Ishikawa (cell line): Measurements from ENCODE around the gene ASPSCR1.
A peak's percentile ranks its signal among the peaks of the same experiment; 100 is the strongest.

ENCODE experiments used
- CEBPB ChIP-seq: IDR thresholded peaks from 2 replicates; pipeline ENCODE4 v1.6.1; 2012
- CREB1 ChIP-seq: IDR thresholded peaks from 2 replicates; pipeline ENCODE4 v1.6.1; 2012; ENCODE audit warnings: low read depth
- EGR1 ChIP-seq: IDR thresholded peaks from 2 replicates; pipeline ENCODE4 v1.6.1; 2012
- EP300 ChIP-seq: IDR thresholded peaks from 2 replicates; pipeline ENCODE4 v1.6.1; 2012; ENCODE audit warnings: borderline replicate concordance
- FOXM1 ChIP-seq: IDR thresholded peaks from 2 replicates; pipeline ENCODE4 v1.6.1; 2012; ENCODE audit warnings: low read depth, borderline replicate concordance
- MAX ChIP-seq: IDR thresholded peaks from 2 replicates; pipeline ENCODE4 v1.6.1; 2012
- NFIC ChIP-seq: IDR thresholded peaks from 2 replicates; pipeline ENCODE4 v1.6.1; 2012
- RAD21 ChIP-seq: IDR thresholded peaks from 2 replicates; pipeline ENCODE4 v1.6.1; 2012; ENCODE audit warnings: low read depth
- TAF1 ChIP-seq: IDR thresholded peaks from 2 replicates; pipeline ENCODE4 v1.6.1; 2012; ENCODE audit warnings: low read depth, mild to moderate bottlenecking
- TCF12 ChIP-seq: IDR thresholded peaks from 2 replicates; pipeline ENCODE4 v1.6.1; 2012; ENCODE audit warnings: low read depth
- TEAD4 ChIP-seq: IDR thresholded peaks from 2 replicates; pipeline ENCODE4 v1.6.1; 2012
- YY1 ChIP-seq: IDR thresholded peaks from 2 replicates; pipeline ENCODE4 v1.6.1; 2012; ENCODE audit warnings: low read depth
- ZBTB7A ChIP-seq: IDR thresholded peaks from 2 replicates; pipeline ENCODE4 v1.6.1; 2012; ENCODE audit warnings: low read depth
- TF ChIP-seq, protein P1 (sequence below): IDR thresholded peaks from 2 replicates; pipeline ENCODE4 v1.6.1; 2012; ENCODE audit warnings: low read depth, mild to moderate bottlenecking
- TF ChIP-seq, protein P2 (sequence below): IDR thresholded peaks from 2 replicates; pipeline ENCODE4 v1.6.1; 2012

ASPSCR1 gene

GRCh38 chr17:81960130-81960958, 17.1 kb upstream of the ASPSCR1 start:
- no peak for TF ChIP-seq YY1

GRCh38 chr17:81961087-81961511, 16.3 kb upstream of the ASPSCR1 start, which contains the start of gene NOTUM:
Gene NOTUM, minus strand, starts transcription at chr17:81961187. Its CDS starts 278 bp downstream, at chr17:81960909.
- no peak for TF ChIP-seq CREB1
- TF ChIP-seq EP300, result no peak
- TF ChIP-seq TCF12, result no peak
- TF ChIP-seq TEAD4, result no peak
- TF ChIP-seq, protein P1, sequence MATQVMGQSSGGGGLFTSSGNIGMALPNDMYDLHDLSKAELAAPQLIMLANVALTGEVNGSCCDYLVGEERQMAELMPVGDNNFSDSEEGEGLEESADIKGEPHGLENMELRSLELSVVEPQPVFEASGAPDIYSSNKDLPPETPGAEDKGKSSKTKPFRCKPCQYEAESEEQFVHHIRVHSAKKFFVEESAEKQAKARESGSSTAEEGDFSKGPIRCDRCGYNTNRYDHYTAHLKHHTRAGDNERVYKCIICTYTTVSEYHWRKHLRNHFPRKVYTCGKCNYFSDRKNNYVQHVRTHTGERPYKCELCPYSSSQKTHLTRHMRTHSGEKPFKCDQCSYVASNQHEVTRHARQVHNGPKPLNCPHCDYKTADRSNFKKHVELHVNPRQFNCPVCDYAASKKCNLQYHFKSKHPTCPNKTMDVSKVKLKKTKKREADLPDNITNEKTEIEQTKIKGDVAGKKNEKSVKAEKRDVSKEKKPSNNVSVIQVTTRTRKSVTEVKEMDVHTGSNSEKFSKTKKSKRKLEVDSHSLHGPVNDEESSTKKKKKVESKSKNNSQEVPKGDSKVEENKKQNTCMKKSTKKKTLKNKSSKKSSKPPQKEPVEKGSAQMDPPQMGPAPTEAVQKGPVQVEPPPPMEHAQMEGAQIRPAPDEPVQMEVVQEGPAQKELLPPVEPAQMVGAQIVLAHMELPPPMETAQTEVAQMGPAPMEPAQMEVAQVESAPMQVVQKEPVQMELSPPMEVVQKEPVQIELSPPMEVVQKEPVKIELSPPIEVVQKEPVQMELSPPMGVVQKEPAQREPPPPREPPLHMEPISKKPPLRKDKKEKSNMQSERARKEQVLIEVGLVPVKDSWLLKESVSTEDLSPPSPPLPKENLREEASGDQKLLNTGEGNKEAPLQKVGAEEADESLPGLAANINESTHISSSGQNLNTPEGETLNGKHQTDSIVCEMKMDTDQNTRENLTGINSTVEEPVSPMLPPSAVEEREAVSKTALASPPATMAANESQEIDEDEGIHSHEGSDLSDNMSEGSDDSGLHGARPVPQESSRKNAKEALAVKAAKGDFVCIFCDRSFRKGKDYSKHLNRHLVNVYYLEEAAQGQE, result no peak
- TF ChIP-seq RAD21, result no peak
- TF ChIP-seq EGR1, result no peak
- TF ChIP-seq YY1, result no peak
- TF ChIP-seq MAX, result no peak
- no peak for TF ChIP-seq CEBPB

- TF ChIP-seq FOXM1, result no peak
- TF ChIP-seq, protein P1, result peak; percentile 50; the same call in 1 of the 2 replicates
Observed at GRCh38 chr17:81961521-81962498, 15.6 kb upstream of the ASPSCR1 start.

GRCh38 chr17:81962499-81963441, 14.7 kb upstream of the ASPSCR1 start:
- no peak for TF ChIP-seq TEAD4
- TF ChIP-seq, protein P2, sequence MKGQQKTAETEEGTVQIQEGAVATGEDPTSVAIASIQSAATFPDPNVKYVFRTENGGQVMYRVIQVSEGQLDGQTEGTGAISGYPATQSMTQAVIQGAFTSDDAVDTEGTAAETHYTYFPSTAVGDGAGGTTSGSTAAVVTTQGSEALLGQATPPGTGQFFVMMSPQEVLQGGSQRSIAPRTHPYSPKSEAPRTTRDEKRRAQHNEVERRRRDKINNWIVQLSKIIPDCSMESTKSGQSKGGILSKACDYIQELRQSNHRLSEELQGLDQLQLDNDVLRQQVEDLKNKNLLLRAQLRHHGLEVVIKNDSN, result no peak
- no peak for TF ChIP-seq EP300
- TF ChIP-seq TAF1, result no peak
- no peak for TF ChIP-seq CREB1
- TF ChIP-seq MAX, result no peak
- TF ChIP-seq ZBTB7A, result no peak
- no peak for TF ChIP-seq NFIC
- TF ChIP-seq FOXM1, result no peak
- TF ChIP-seq, protein P1, result no peak
- no peak for TF ChIP-seq TCF12
- no peak for TF ChIP-seq RAD21
- no peak for TF ChIP-seq YY1
- TF ChIP-seq EGR1, result no peak
- TF ChIP-seq CEBPB, result no peak
